ENCODE results near the gene SCD5. TPM values are rescaled to one million over a fixed set of nuclear protein-coding genes. Genes with fewer than 3 reads are reported as not detected.

Gene SCD5
- total RNA-seq, 2 experiments from 2014 or later = 0.47 to 0.76 TPM

DNA sequence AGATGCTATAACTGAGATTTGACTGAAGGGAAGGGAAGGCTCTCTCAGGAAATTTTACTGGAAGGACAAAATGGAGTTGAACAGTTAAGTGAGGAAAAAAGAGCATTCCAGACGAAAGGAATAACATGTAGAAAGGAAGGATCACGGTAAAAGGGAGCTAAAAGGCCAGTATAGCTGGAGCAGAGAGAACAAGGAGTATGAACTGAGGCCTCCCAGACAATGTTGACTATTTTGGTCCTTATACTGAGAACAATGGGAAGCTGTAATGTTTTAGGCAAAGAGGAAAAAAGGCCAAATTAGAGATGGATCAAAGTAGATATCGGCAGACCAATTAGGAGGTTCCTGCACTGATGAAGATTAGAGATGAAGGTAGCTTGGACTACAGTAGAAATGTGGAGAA lies 26.8 kb upstream of the SCD5 start:
- Histone ChIP-seq H3K9me3 (ENCODE audit: low read length) (no peaks in the 10 kb centered on the region), H2AFZ (ENCODE audit: low read length) (no peak overlapping the region), H3K4me2 (ENCODE audit: low read length) (no peak overlapping the region), H3K79me2 (ENCODE audit: insufficient read depth, low read depth, low read length) (no peaks in the 10 kb centered on the region), H3K4me3 (ENCODE audit: low read depth, low read length, poor library complexity, severe bottlenecking) (no peak overlapping the region), H3K4me1 (ENCODE audit: insufficient read depth, low read length, poor library complexity, severe bottlenecking) (no peaks in the 10 kb centered on the region), H4K20me1 (ENCODE audit: insufficient read depth, low read length) (no peaks in the 10 kb centered on the region), H3K36me3 (ENCODE audit: insufficient read depth, low read length) (peaks cover 89% of the 10 kb centered on the region), H3K27ac (ENCODE audit: low read depth, low read length, poor library complexity, severe bottlenecking) (no peak overlapping the region), H3K9me2 (ENCODE audit: insufficient read depth, low read length) (no peaks in the 10 kb centered on the region)
- ChIA-PET CTCF (ENCODE audit: unreplicated experiment) (no interaction called here), POLR2A (interaction anchor here (0.5 to 0.6 kb wide), 2 partner anchors 72 to 491 kb away, joined by 3 to 4 read pairs; no protein-coding TSS in a partner anchor)
- BruUV-seq (replicated peaks) = no TSS peak
- TF ChIP-seq CTCF (conservative IDR thresholded peaks at IDR 0.05; ENCODE audit: low read length) = no peak
- TF ChIP-seq EZH2phosphoT487 (IDR thresholded peaks at IDR 0.05; ENCODE audit: borderline replicate concordance, low read depth, low read length) = no peak
- DNase-seq (ENCODE audit: low spot score) = no peak
- intact Hi-C loops (cut with micrococcal nuclease; ENCODE audit: unreplicated experiment) = no loop called here

- ChIA-PET POLR2A (interaction anchor here (1.0 to 1.1 kb wide), 2 partner anchors 9 to 57 kb away, joined by 4 to 5 read pairs; no protein-coding TSS in a partner anchor), CTCF (ENCODE audit: unreplicated experiment) (no interaction called here)
- TF ChIP-seq CTCF (conservative IDR thresholded peaks at IDR 0.05; ENCODE audit: low read length) (no peak), EZH2phosphoT487 (IDR thresholded peaks at IDR 0.05; ENCODE audit: borderline replicate concordance, low read depth, low read length) (no peak)
Measured at GRCh38 chr4:82823062-82823461, 24.5 kb upstream of the SCD5 start.

DNA sequence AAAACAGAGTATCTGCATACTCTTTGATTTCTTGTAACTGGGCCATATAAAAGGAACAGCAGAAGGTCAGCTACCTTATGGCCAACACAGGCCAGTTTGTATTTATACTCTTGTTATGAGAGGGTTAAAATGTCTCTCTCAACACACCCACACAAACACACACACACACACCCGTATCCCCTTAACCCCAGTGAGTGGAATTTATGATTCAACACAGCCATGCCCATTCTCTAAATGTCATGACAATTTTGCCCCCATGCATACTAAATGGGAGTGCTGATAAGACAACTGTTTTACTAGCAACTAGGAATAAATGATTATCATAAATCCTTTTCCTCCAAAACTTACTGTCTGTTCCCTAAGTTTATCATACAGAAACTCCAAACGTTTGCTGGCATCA lies 22.1 kb upstream of the SCD5 start:
- H3K9me3 ChIP-seq (ENCODE audit: low read length) = no peaks in the 10 kb centered on the region
- POLR2A ChIA-PET = no interaction called here
- no TSS peak for BruUV-seq (replicated peaks)

More at GRCh38 chr4:82823062-82823461, 24.5 kb upstream of the SCD5 start:
- Histone ChIP-seq H3K36me3 (ENCODE audit: insufficient read depth, low read length) (peaks cover 91% of the 10 kb centered on the region), H3K79me2 (ENCODE audit: insufficient read depth, low read depth, low read length) (no peaks in the 10 kb centered on the region), H3K9me2 (ENCODE audit: insufficient read depth, low read length) (no peaks in the 10 kb centered on the region), H4K20me1 (ENCODE audit: insufficient read depth, low read length) (no peaks in the 10 kb centered on the region), H3K9me3 (ENCODE audit: low read length) (no peaks in the 10 kb centered on the region), H3K27ac (ENCODE audit: low read depth, low read length, poor library complexity, severe bottlenecking) (no peak overlapping the region), H3K4me3 (ENCODE audit: low read depth, low read length, poor library complexity, severe bottlenecking) (no peak overlapping the region), H3K4me2 (ENCODE audit: low read length) (no peak overlapping the region), H3K4me1 (ENCODE audit: insufficient read depth, low read length, poor library complexity, severe bottlenecking) (no peaks in the 10 kb centered on the region), H2AFZ (ENCODE audit: low read length) (no peak overlapping the region)
- DNase-seq (ENCODE audit: low spot score) = no peak
- BruUV-seq (replicated peaks) = no TSS peak
- intact Hi-C loops (cut with micrococcal nuclease; ENCODE audit: unreplicated experiment) = no loop called here

More for the DNA sequence above, 22.1 kb upstream of the SCD5 start:
- no peaks in the 10 kb centered on the region for H3K4me1 ChIP-seq (ENCODE audit: insufficient read depth, low read length, poor library complexity, severe bottlenecking)
- no peak for TF ChIP-seq EZH2phosphoT487 (IDR thresholded peaks at IDR 0.05; ENCODE audit: borderline replicate concordance, low read depth, low read length)
- no peak for TF ChIP-seq CTCF (conservative IDR thresholded peaks at IDR 0.05; ENCODE audit: low read length)
- intact Hi-C loops (cut with micrococcal nuclease; ENCODE audit: unreplicated experiment) = no loop called here
- no peak overlapping the region for H3K27ac ChIP-seq (ENCODE audit: low read depth, low read length, poor library complexity, severe bottlenecking)
- H2AFZ ChIP-seq (ENCODE audit: low read length) = no peak overlapping the region
- CTCF ChIA-PET (ENCODE audit: unreplicated experiment) = no interaction called here
- peaks cover 76% of the 10 kb centered on the region for H3K36me3 ChIP-seq (ENCODE audit: insufficient read depth, low read length)
- no peaks in the 10 kb centered on the region for H4K20me1 ChIP-seq (ENCODE audit: insufficient read depth, low read length)
- no peaks in the 10 kb centered on the region for H3K9me2 ChIP-seq (ENCODE audit: insufficient read depth, low read length)
- H3K4me3 ChIP-seq (ENCODE audit: low read depth, low read length, poor library complexity, severe bottlenecking) = no peak overlapping the region
- no peak overlapping the region for H3K4me2 ChIP-seq (ENCODE audit: low read length)
- H3K79me2 ChIP-seq (ENCODE audit: insufficient read depth, low read depth, low read length) = no peaks in the 10 kb centered on the region
- DNase-seq (ENCODE audit: low spot score) = no peak

Measured in OCI-LY7 (cell line).